ENCODE data around the gene TUT7. TPM values are rescaled to one million over a fixed set of nuclear protein-coding genes. Genes with fewer than 3 reads are reported as not detected.
A peak's percentile ranks its signal among the peaks of the same experiment; 100 is the strongest.

TUT7 gene
- total and polyA plus RNA-seq, 2 of the 4 experiments (the other 2 are of a cell fraction), result 13.3 to 33.3 TPM

DNA sequence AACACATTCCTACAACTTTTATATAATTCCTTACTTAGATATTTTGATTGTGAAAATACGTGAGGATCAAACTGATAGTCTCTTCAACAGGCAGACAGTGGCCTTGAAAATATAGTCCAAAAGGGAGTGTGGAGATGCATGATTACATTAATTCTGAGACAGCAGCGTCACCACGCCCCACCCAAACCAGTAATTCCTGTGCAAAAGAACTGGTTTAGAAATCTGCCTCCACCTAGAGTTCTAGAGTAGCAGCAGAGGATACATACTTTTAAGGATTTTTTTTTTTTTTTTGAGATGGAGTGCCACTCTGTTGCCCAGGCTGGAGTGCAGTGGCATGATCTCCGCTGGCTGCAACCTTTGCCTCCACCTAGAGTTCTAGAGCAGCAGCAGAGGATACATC, 1.6 kb upstream of the TUT7 start:
- H3K27me3 ChIP-seq (ENCODE audit: control insufficient read depth, insufficient read depth, low read length), result no peaks in the 10 kb centered on the region
- H4K5ac ChIP-seq (ENCODE audit: low read depth, low read length), result no peak overlapping the region
- DNase-seq (no peak), ATAC-seq (ENCODE audit: low read depth) (no peak)
- dilution Hi-C loops (cut with HindIII; ENCODE audit: low sequenced_read_pairs, unreplicated experiment), result no loop called here
- POLR2A ChIA-PET (ENCODE audit: unreplicated experiment), result no interaction called here
- H3K9me1 ChIP-seq (ENCODE audit: insufficient read depth, low read length), result no peaks in the 10 kb centered on the region
- in situ Hi-C loops (cut with MboI; ENCODE audit: low sequenced_read_pairs), result no loop called here
- H2BK5ac ChIP-seq (ENCODE audit: low read depth, low read length, poor library complexity, severe bottlenecking), result no peak overlapping the region
- no peak overlapping the region for H2AK5ac ChIP-seq (ENCODE audit: low read depth, low read length)
- no peak overlapping the region for H4K8ac ChIP-seq (ENCODE audit: low read depth in 2 of 2, low read length in 2 of 2)
- peaks cover 2% of the 10 kb centered on the region; the same call in 1 of the 2 replicates for H3K36me3 ChIP-seq (ENCODE audit: control insufficient read depth, insufficient read depth, low read length)
- H3K14ac ChIP-seq (replicated peaks; ENCODE audit: low read depth, low read length), result no peak overlapping the region
- no peak overlapping the region for H3K4me2 ChIP-seq (ENCODE audit: low read depth, low read length)
- no peak overlapping the region for H2AFZ ChIP-seq (replicated peaks; ENCODE audit: low read length, poor library complexity)
- H3K79me1 ChIP-seq (ENCODE audit: low read depth in 1 of 2, low read length in 2 of 2), result peaks cover 6 to 15% of the 10 kb centered on the region in 2 experiments
- H4K91ac ChIP-seq (ENCODE audit: insufficient read depth, low read depth, low read length), result no peak overlapping the region
- no peak overlapping the region for H3K18ac ChIP-seq (ENCODE audit: low read depth, low read length)
- H2BK15ac ChIP-seq (ENCODE audit: low read depth, low read length), result no peak overlapping the region
- no TSS peak for BruUV-seq (replicated peaks)
- H3K4me3 ChIP-seq (ENCODE audit: insufficient read depth, low read depth, low read length), result no peak overlapping the region
- H3K4ac ChIP-seq (ENCODE audit: low read depth, low read length), result no peak overlapping the region
- H3K4me1 ChIP-seq (ENCODE audit: control insufficient read depth, insufficient read depth, low read length), result peaks cover 3% of the 10 kb centered on the region; the same call in 1 of the 2 replicates
- CTCF ChIA-PET, result no interaction called here
- intact Hi-C loops (cut with micrococcal nuclease), result no loop called here
- H3K23ac ChIP-seq (ENCODE audit: low read depth, low read length), result 0 out of 2 replicates have a peak overlapping the region, but pooled peaks have one; percentile 24
- TF ChIP-seq, protein P1, sequence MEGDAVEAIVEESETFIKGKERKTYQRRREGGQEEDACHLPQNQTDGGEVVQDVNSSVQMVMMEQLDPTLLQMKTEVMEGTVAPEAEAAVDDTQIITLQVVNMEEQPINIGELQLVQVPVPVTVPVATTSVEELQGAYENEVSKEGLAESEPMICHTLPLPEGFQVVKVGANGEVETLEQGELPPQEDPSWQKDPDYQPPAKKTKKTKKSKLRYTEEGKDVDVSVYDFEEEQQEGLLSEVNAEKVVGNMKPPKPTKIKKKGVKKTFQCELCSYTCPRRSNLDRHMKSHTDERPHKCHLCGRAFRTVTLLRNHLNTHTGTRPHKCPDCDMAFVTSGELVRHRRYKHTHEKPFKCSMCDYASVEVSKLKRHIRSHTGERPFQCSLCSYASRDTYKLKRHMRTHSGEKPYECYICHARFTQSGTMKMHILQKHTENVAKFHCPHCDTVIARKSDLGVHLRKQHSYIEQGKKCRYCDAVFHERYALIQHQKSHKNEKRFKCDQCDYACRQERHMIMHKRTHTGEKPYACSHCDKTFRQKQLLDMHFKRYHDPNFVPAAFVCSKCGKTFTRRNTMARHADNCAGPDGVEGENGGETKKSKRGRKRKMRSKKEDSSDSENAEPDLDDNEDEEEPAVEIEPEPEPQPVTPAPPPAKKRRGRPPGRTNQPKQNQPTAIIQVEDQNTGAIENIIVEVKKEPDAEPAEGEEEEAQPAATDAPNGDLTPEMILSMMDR (conservative IDR thresholded peaks at IDR 0.05; ENCODE audit: low read depth, low read length), result no peak
- TF ChIP-seq MAFK (IDR thresholded peaks at IDR 0.05; ENCODE audit: low read depth, low read length) (no peak), FOS (IDR thresholded peaks at IDR 0.05; ENCODE audit: low read depth, low read length) (no peak), SMC3 (IDR thresholded peaks at IDR 0.05; ENCODE audit: low read depth, low read length) (no peak), RAD21 (IDR thresholded peaks at IDR 0.05; ENCODE audit: low read length) (no peak), ELK1 (IDR thresholded peaks at IDR 0.05; ENCODE audit: borderline replicate concordance, low read depth, low read length) (no peak), CEBPB (IDR thresholded peaks at IDR 0.05; ENCODE audit: low read depth, low read length) (no peak), POLR2A (IDR thresholded peaks at IDR 0.05; ENCODE audit: low read depth, low read length) (no peak), MXI1 (IDR thresholded peaks at IDR 0.05; ENCODE audit: borderline replicate concordance, low read depth, low read length) (no peak), NFE2L2 (IDR thresholded peaks at IDR 0.05; ENCODE audit: low read depth, low read length) (no peak)
- TF ChIP-seq, protein P2, sequence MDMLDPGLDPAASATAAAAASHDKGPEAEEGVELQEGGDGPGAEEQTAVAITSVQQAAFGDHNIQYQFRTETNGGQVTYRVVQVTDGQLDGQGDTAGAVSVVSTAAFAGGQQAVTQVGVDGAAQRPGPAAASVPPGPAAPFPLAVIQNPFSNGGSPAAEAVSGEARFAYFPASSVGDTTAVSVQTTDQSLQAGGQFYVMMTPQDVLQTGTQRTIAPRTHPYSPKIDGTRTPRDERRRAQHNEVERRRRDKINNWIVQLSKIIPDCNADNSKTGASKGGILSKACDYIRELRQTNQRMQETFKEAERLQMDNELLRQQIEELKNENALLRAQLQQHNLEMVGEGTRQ (IDR thresholded peaks at IDR 0.05; ENCODE audit: low read depth, low read length), result no peak
- WGBS, 2 experiments (ENCODE audit: extremely low coverage in 2 of 2, insufficient read length in 1 of 2), result no CpG with 5 or more reads among the region's 4 CpGs
- no peaks in the 10 kb centered on the region for H4K20me1 ChIP-seq (ENCODE audit: insufficient read depth, low read length)
- no peaks in the 10 kb centered on the region for H3K9me3 ChIP-seq (ENCODE audit: control insufficient read depth, insufficient read depth, low read length)
- no peak overlapping the region for H2AK9ac ChIP-seq (replicated peaks; ENCODE audit: low read depth, low read length, poor library complexity)
- no peak overlapping the region for H3K9ac ChIP-seq (ENCODE audit: low read depth, low read length)
- no peak overlapping the region for H2BK20ac ChIP-seq (ENCODE audit: low read depth, low read length)
- H3K56ac ChIP-seq (ENCODE audit: extremely low read depth, insufficient read depth, low read length), result no peak overlapping the region
- no peak overlapping the region for H3K27ac ChIP-seq (ENCODE audit: insufficient read depth, low read length)
- no peak overlapping the region for H2BK120ac ChIP-seq (ENCODE audit: low read depth, low read length)
